HG03135 (cell line): ENCODE measurements around the gene GUCY1A2.

Experiments used
- ATAC-seq: cut with Tn5 transposase; IDR thresholded peaks from one replicate; pipeline ENCODE4 v1.9.1; 2021; ENCODE audit warnings: mild to moderate bottlenecking, moderate library complexity; ENCODE audit not compliant: unreplicated experiment

Gene GUCY1A2

DNA sequence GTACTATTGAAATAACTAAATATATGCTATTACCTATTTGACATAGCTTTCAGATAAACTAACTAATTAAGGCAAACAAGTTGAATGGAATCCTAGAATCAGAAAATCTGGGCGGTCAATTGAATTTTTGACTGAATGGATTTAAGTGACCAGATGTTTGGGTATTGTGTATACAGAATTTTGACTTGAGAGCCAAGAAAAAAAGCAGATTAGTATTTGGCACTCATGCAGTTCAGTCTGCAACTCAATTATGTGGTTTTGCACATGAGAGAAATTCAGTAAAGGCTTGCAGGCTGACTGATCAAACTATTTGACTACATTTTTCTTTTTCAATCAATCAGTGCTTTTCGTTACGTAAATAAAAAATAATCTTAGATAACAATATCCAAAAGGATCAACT lies 254.8 kb downstream of the GUCY1A2 start:
- ATAC-seq, result no peak

GRCh38 chr11:106761745-106762144 lies 256.5 kb downstream of the GUCY1A2 start:
- no peak for ATAC-seq

GRCh38 chr11:106761240-106761639 lies 257.0 kb downstream of the GUCY1A2 start:
- no peak for ATAC-seq

GRCh38 chr11:106748059-106748458 lies 270.2 kb downstream of the GUCY1A2 start:
- ATAC-seq, result no peak

DNA sequence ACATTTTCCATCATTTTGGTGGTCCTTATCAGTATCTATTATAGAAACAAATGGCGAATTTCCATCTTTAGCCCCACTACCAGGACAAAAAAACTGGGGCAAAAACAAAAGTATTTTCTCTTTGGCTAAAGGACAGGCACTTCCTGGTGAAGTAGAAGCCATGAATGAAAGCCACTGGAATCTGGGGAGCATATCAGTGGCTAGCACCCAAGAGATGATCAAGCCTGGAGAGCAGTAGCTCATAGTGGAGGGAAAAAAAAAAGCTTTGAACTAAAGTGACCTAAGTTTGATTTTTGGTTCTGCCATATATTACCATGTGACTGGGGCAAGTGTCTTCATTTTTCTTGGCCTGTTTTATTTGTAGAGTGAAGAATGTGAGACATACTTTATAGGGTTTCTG lies 272.3 kb downstream of the GUCY1A2 start:
- ATAC-seq, result no peak

- ATAC-seq, result no peak
Observed at GRCh38 chr11:106733635-106734034, 284.6 kb downstream of the GUCY1A2 start.

DNA sequence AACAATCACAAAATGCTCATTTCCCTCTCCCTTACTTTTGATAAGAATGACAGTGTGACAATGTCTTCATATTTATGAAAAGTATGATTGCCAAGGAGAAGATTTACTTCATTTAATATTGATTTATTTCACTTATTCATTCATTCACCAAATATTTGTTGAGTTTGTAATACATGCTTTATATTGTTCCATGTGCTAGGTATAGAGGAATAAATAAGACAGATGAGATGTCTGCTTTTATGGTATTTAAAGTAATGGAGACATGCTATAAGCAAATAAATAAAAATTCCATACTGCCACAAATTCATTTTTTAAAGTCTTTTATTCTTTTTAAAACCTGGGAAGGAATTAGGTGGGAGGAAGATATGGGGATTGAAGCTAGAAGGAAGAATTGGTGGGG lies 289.4 kb downstream of the GUCY1A2 start:
- no peak for ATAC-seq

- ATAC-seq, result no peak
Observed at GRCh38 chr11:106728379-106728778, 289.9 kb downstream of the GUCY1A2 start.

DNA sequence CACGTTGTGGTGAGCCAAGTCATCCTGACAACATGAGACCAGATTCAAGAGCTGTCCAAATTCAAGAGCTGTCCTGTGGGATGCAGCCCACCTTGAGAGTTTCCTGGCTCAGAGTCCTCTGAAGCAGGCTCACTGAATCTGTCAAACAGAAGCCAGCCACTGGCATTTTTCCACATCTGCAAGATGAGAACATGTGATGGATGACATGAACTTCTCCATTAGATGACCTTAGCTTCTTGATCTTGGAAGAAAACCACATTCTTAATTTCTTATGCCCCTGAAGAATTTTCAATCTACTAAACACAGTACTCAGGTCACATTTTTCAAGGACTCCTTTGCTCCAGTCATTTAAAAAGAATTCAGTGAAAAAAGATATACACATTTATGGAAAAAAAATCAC lies 291.0 kb downstream of the GUCY1A2 start:
- ATAC-seq, result no peak

DNA sequence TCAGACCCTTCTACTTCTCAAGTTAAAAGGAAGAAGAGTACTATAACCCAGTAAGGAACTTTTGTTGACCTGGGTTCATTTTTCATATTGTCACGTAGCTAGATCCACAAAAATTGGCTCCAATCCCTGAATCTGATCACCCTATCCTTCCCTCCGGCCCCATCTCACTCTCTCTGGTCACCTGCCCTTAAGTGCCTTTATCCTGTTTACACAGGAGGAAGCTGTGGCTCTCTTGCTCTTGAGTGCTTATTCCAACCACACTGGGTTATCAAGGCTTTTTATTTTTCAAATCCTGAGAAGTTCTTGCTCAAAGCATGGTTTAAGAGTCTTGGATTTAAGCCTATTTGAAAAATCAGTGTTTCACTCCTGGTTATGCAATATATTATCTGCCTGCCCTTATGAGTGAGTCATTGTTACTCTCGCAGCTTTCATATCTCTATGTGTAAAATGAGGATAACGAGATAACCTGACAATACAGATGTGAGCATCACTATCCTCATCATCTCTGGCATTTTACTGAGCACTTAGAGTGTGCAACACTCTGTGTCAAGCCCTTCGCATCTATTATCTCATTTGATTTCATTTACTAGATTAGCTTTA lies 293.9 kb downstream of the GUCY1A2 start:
- no peak for ATAC-seq

DNA sequence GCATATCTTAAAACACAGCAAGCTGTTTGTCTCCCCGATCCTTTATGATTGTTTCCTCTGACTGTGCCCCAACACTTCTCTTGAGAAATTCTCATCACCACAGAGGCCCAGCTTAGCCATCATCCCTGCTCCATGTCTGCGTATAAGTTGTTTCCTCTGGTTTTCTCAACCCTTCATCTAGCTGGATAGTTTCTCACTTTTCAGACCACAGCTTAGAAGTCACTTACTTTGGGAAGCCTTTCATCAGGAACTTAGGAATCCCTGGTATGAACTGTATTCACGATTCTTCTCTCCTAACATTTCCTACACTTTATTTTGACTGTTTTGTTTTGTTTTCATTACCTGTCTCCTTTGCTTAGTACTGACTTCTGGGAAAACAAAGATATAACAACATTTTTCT lies 295.2 kb downstream of the GUCY1A2 start:
- no peak for ATAC-seq

DNA sequence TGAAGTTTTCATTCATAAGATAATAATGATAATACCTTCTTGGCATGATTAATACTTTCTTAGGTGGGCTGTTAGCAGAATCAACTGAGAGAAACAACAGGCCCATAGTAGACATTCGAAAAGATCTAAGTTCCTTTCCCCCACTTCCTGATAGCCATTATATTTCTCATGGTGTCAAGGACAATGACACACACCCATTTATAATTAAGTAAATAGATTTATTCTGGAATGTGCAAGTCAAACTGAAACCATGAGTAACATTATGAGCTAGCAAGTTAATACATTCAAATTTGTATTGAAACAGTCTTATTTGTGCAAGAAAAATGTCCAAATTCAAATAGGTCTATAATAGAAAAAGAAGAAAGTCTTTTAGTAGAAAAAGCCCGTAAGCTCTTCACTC lies 301.1 kb downstream of the GUCY1A2 start:
- ATAC-seq, result no peak

GRCh38 chr11:106714199-106714598 lies 304.1 kb downstream of the GUCY1A2 start:
- no peak for ATAC-seq

DNA sequence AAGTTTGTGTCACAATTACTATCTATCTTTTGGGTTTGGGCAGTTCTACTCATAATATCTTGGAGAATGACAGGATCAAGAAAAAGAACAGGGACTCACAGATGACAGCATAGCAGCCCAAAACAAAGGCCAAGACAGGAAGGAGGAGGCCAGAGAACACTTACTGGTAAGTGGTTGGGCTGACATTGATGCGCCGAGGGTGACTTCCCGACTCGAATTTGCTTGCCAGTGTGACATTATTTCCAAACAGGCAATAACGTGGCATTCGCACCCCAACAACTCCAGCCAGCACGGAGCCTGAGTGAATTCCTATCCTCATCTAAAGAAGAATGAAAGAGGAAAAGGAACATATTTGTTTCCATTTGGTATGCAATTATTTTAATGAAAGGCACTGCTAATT lies 309.9 kb downstream of the GUCY1A2 start:
- ATAC-seq, result no peak

- no peak for ATAC-seq
Observed at GRCh38 chr11:106706355-106706754, 311.9 kb downstream of the GUCY1A2 start.

DNA sequence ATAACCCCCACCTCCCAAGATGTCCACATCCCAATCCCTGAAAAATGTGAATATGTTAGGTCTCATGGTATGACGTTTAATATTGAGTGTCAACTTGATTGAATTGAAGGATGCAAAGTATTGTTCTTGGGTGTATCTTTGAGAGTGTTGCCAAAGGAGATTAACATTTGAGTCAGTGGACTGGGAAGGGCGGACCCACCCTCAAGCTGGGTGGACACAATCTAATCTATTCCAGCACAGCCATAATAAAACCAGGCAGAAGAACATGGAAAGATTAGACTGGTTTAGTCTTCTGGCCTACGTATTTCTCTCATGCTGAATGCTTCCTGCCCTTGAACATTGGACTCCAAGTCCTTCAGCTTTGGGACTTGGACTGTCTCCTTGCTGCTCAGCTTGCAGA lies 315.5 kb downstream of the GUCY1A2 start:
- no peak for ATAC-seq

GRCh38 chr11:106697058-106697457 lies 321.2 kb downstream of the GUCY1A2 start:
- no peak for ATAC-seq

GRCh38 chr11:106695506-106695905 lies 322.8 kb downstream of the GUCY1A2 start:
- ATAC-seq, result no peak

DNA sequence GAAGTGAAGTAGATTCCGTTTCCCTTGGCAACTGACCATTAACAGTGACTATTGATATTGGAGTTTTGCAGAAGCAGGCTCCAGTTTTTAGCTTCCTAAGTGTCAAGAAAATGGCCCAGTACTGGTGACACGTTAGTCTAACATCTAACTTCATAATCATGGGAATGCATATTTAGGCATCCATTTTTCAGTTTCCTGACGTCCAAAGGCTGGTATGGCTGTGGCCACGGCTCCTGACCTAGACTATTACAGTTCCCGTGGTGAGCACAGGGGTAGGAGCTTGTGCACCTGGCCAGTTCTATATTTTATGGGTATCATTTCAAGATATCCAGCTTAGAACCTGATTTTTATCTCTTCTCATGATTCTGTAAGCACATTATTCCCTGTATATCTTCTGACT lies 323.8 kb downstream of the GUCY1A2 start:
- no peak for ATAC-seq

DNA sequence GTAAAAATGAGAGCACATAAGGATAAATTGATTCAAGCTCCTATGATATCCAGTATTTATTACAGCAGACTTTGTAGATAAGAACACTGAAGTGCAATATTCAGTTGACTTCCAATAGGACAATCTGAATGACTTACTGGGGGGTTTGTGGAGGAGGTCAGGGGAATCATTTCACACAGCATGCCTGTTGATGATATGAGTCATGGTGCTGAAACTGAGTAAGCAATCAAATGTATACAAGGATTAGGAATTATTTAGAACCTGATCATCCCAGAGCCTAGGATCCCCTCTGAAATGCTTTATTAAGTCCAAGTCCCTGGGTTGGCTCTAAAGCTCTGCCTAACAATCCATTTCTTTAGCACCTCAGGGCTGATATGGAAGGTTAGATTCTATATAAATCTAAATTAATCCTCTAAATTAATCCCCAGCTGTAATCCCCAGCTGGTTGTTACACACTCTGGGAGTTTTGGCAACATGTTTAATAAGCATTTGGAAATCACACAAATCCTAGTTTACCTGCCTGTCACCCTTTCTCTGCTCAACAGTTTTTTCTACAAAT lies 326.4 kb downstream of the GUCY1A2 start:
- no peak for ATAC-seq

DNA sequence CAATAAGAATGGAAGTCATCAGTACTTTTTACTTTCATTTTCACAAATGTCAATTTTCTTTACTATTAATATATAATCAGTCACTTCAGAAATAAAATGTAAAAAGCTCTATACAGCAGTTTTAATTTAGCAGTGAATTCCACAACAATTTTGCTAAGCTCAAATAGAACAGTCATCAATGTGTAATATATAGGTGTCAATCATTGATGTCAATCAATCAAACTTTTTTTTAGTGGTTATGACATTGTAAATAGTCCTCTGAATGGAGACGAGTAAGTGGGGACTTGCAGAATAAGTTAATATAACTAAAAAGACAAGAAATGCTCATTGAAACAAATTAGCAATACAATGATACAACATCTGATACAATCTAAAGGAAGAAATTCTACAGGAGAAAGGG lies 327.4 kb downstream of the GUCY1A2 start:
- ATAC-seq, result no peak

DNA sequence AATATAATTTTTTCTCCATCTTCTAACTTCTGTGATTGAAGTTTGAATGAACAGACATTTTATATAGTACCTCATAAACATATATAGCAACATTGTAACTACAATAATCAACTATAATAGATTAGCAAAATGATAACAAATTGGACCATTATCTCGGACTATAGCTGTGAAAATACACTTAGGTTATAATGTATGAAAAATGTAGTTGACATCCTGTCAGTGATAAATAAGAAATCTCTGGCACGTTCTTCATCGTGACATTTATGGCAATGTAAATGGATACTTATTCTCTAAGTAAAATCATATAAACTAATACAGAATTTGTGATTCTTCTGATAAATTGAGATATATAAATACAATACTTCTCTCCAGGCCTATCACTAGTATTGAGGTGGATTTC lies 333.3 kb downstream of the GUCY1A2 start:
- no peak for ATAC-seq

DNA sequence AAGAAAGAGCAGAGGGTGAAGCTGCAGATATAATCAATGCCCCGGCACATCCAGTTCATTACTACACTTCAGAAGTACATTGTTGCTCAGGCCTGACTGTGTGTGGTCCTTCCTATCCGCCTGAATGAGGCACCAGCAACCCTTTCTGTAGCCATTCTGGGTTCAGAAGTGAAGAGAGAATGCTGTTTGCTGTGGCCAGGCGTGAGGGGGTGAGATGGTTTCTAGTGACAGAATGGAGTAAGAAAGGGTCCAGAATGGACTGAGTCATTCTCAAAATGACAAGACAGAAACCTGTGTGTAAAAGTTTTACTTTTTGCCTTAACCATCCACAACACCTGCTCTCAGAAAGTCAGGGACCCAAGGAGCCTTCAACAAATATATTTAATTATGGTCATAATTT lies 334.8 kb downstream of the GUCY1A2 start:
- ATAC-seq, result no peak
